Mesodermal cell (in vitro differentiated cells): ENCODE measurements around the gene RAPH1.
"Not testable (repeated sequence)": the region's sequence is repeated elsewhere in the genome, so short reads cannot be mapped to it uniquely, and the experiment has no call there.

Experiments
- H3K27ac ChIP-seq: 2 replicates; pipeline ENCODE4 v1.7.0; 2013; ENCODE audit warnings: mild to moderate bottlenecking, low read depth, low read length, moderate library complexity; ENCODE audit not compliant: severe bottlenecking
- H3K36me3 ChIP-seq: 2 replicates; pipeline ENCODE4 v1.7.1; 2013; ENCODE audit warnings: mild to moderate bottlenecking, low read length, moderate library complexity; ENCODE audit not compliant: control insufficient read depth, insufficient read depth
- H3K4me1 ChIP-seq: one replicate; pipeline ENCODE4 v1.7.1; 2013; ENCODE audit warnings: mild to moderate bottlenecking, low read length; ENCODE audit not compliant: insufficient read depth, control insufficient read depth, poor library complexity, severe bottlenecking
- H3K4me3 ChIP-seq: 2 replicates; pipeline ENCODE4 v1.7.0; 2013; ENCODE audit warnings: low read length, control low read depth, mild to moderate bottlenecking; ENCODE audit not compliant: insufficient read depth, poor library complexity, severe bottlenecking; ENCODE audit errors: extremely low read depth
- H3K9me3 ChIP-seq: 2 replicates; pipeline ENCODE4 v1.7.1; 2013; ENCODE audit warnings: mild to moderate bottlenecking, low read length, moderate library complexity; ENCODE audit not compliant: control insufficient read depth
- WGBS, 2 experiments: methylation state at CpG; one replicate each; pipeline ENCODE4 v1.1.5; 2013; ENCODE audit warnings: missing lambda C conversion rate in 2 of 2; ENCODE audit not compliant: insufficient coverage in 2 of 2; 5-methylcytosine and 5-hydroxymethylcytosine counted together

The RAPH1 gene

DNA sequence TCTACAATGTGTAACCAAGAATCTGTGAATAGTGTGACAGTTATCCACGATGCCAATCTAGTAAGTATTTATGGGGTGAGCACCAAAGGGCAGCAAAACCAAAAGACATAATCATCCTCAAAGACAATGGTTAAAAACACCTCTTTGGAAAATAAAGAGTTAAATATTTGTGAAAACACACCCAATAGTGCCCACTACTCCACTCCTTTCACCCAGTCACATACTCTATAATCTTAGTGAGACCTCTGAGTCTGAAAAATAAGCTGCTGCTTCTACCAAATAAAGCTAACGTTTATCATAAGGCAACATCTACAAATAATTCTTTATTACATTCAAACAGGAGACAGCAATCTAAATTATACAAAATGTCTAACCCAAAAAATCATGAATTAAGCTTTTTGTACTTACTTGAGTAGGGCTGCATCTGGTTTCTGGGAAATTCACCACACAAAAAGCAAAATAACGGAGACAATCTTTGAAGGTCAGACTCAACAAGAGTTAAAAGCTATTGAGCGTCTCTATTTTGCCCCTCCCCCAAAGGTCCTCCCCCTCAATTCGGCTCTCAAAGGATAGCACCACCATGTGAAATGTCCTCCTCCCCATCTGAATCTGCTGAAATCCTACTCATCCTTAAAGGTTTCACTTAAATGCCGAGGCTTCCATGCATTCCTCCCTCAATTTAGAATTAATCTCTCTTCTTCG, 2.0 kb downstream of the RAPH1 start:
- Histone ChIP-seq H3K27ac (no peak overlapping the region), H3K4me3 (peak overlapping the region; percentile 88)
- WGBS, 2 experiments, result 0 to 8% methylated on average over 6 of the region's 7 CpGs

GRCh38 chr2:203527719-203528118, 7.4 kb downstream of the RAPH1 start:
- no peak overlapping the region for H3K27ac ChIP-seq
- H3K4me3 ChIP-seq, result no peak overlapping the region
- WGBS, 2 experiments, result 94 to 100% methylated on average over 2 to 3 of the region's 3 CpGs
- no peaks in the 10 kb centered on the region for H3K4me1 ChIP-seq
- peaks cover 5% of the 10 kb centered on the region for H3K36me3 ChIP-seq
- no peaks in the 10 kb centered on the region for H3K9me3 ChIP-seq

More for the DNA sequence above, 2.0 kb downstream of the RAPH1 start:
- Histone ChIP-seq H3K36me3 (no peaks in the 10 kb centered on the region), H3K4me1 (peaks cover 12% of the 10 kb centered on the region), H3K9me3 (no peaks in the 10 kb centered on the region)

DNA sequence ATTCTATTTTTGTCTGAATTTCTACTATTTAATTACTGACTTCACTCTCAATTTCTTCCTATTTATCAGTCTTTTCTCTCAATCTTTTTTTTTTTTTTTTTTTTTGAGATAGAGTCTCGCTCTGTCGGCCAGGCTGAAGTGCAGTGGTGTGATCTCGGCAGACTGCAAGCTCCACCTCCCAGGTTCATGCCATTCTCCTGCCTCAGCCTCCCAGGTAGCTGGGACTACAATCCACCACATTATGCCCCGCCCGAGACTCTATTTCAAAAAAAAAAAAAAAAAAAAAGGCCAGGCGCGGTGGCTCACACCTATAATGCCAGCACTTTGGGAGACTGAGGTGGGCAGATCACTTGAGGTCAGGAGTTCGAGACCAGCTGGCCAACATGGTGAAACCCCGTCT, 21.8 kb downstream of the RAPH1 start:
- not testable (repeated sequence) for H3K36me3 ChIP-seq, H3K9me3 ChIP-seq, H3K4me1 ChIP-seq, H3K4me3 ChIP-seq, H3K27ac ChIP-seq
- 73 to 95% methylated on average over 3 to 5 of the region's 9 CpGs for WGBS, 2 experiments

- no peaks in the 10 kb centered on the region for H3K36me3 ChIP-seq
- H3K4me3 ChIP-seq, result no peak overlapping the region
- no CpG with 5 or more reads among the region's 1 CpG for WGBS, 2 experiments
- no peaks in the 10 kb centered on the region for H3K4me1 ChIP-seq
- no peak overlapping the region for H3K27ac ChIP-seq
- no peaks in the 10 kb centered on the region for H3K9me3 ChIP-seq
Observed at GRCh38 chr2:203510941-203511305, 24.2 kb downstream of the RAPH1 start.

DNA sequence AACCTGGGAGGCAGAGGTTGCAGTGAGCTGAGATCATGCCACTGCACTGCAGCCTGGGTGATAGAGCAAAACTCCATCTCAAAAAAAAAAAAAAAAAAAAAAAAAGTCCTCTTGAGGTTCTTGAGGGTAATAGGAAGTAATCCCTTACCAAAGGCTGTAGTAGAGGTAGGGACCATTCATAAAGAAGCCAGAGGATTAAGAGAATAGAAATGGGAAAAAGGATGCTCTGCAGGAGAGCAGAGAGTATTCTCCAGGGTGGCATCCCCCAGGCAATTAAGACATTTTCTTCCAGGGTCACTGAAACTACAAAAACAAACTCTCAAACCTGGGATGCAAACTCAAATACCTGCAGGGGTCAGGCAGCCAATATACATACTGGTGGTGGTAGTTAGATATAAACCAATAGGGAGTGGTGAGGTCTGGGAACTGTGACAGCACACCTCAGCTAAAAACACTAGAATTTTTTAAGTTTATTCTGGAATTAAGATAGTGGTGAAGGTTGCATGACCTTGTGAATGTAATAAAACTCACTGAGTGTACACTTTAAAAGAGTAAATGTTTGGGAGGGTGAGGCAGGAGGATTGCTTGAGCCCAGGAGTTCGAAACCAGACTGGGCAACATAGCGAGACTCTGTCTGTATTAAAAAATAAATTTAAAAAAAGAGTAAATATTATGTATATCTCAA, 24.7 kb downstream of the RAPH1 start:
- Histone ChIP-seq H3K36me3 (no peaks in the 10 kb centered on the region), H3K9me3 (no peaks in the 10 kb centered on the region), H3K4me3 (no peak overlapping the region), H3K27ac (no peak overlapping the region), H3K4me1 (no peaks in the 10 kb centered on the region)
- WGBS, 2 experiments, result no CpG with 5 or more reads among the region's 2 CpGs

DNA sequence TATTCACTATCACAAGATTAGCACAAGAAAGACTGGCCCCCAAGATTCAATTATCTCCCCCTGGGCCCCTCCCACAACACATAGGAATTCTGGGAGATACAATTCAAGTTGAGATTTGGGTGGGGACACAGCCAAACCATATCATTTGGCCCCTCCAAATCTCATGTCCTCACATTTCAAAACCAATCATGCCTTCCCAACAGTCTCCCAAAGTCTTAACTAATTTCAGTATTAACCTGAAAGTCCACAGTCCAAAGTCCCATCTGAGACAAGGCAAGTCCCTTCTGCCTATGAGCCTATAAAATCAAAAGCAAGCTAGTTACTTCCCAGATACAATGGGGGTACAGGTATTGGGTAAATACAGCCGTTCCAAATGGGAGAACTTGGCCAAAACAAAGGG, 31.6 kb downstream of the RAPH1 start:
- H3K4me3 ChIP-seq, H3K4me1 ChIP-seq, H3K9me3 ChIP-seq, H3K27ac ChIP-seq: not testable (repeated sequence)
- 83 to 100% methylated on average over 1 of the region's 1 CpG for WGBS, 2 experiments
- H3K36me3 ChIP-seq, result peaks cover 13% of the 10 kb centered on the region

DNA sequence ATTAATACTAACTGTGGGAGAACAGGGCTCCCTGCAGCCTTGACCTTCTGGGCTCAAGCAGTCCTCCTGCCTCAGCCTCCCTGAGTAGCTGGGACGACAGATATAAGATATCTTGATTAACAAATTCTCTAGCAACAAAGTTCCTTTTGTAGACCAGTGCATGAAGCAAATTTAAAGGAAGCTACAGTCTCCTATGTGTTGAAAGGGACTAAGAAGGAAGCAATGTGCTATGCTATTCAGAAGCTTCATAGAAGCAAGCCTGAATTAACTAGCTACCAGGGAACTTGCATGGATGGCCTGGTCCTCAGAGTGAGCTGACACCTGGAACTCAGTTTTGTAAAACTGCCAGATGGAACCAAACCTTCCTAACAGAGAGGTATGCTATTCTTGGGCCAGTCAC, 33.2 kb downstream of the RAPH1 start:
- no CpG with 5 or more reads among the region's 1 CpG for WGBS, 2 experiments
- no peak overlapping the region for H3K27ac ChIP-seq
- no peak overlapping the region for H3K4me3 ChIP-seq
- H3K9me3 ChIP-seq, result peaks cover 3% of the 10 kb centered on the region
- no peaks in the 10 kb centered on the region for H3K4me1 ChIP-seq
- H3K36me3 ChIP-seq, result peaks cover 13% of the 10 kb centered on the region

DNA sequence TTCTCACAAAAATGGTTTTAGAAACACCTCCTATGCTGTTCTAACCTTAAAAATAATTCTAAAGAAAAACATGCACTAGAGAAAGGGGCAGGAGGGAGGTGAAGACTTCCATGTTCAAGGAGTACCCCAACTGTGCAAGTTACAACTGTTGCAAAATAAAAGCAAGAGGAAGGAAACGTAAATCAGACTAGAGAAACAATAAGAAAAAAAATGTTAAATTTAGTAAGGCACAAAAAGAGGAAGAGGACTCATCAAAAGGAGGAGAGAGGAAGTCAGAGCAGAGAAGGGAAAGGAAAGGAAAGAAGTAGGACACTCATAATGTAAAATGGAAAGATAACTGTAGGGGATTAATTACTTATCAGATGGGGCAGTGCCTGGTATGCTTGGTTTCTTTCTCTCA, 34.1 kb downstream of the RAPH1 start:
- Histone ChIP-seq H3K9me3 (peaks cover 3% of the 10 kb centered on the region), H3K4me1 (no peaks in the 10 kb centered on the region), H3K4me3 (no peak overlapping the region), H3K27ac (no peak overlapping the region), H3K36me3 (peaks cover 13% of the 10 kb centered on the region)
- 100% methylated on average over 1 of the region's 1 CpG; no CpG with 5 or more reads in 1 of the 2 experiments for WGBS, 2 experiments

GRCh38 chr2:203500297-203500696, 34.8 kb downstream of the RAPH1 start:
- Histone ChIP-seq H3K9me3 (peaks cover 3% of the 10 kb centered on the region), H3K4me3 (no peak overlapping the region), H3K4me1 (no peaks in the 10 kb centered on the region), H3K36me3 (peaks cover 13% of the 10 kb centered on the region), H3K27ac (no peak overlapping the region)
- WGBS, 2 experiments, result 100% methylated on average over 1 of the region's 2 CpGs

DNA sequence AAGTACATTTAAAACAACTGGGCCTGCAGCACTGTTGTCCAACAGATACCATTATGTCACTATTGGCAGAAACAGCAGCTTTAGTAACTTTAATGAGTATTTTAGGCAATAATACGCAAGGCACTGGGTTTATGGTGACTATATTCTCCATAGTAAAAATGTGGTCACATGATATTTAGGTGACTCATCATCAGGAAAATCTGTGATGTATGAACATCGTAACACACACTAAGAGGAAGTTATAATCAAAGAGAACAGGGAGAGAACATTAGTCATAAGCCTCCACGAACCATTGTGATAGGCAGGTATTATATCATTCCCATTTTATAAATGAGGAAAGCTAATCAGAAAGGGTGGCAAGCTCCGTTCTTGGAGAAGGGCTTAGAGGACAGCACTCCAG, 36.9 kb downstream of the RAPH1 start:
- H3K4me1 ChIP-seq, result no peaks in the 10 kb centered on the region
- H3K9me3 ChIP-seq, result no peaks in the 10 kb centered on the region
- H3K36me3 ChIP-seq, result peaks cover 6% of the 10 kb centered on the region
- WGBS, 2 experiments, result 90% methylated on average over 2 of the region's 4 CpGs; no CpG with 5 or more reads in 1 of the 2 experiments
- H3K4me3 ChIP-seq, result no peak overlapping the region
- H3K27ac ChIP-seq, result no peak overlapping the region

DNA sequence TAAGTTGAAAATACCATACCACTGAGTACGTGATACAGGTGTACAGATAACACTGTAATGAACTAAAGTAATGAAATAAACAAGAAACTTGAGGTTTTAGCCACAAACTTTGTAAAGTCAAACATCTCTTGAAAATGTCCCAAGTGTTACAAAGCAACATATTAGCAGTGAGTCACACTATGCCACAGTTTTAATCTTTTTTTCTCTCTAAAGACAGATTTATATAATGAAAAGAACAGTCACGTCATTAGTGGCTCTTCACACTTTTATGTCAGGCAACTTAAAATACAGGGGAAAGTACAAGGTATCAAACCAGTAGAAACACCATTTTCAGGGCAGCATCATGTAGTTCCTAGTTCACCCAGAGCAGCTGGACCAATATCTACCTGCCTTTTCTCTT, 42.1 kb downstream of the RAPH1 start:
- Histone ChIP-seq H3K36me3 (peaks cover 28% of the 10 kb centered on the region), H3K9me3 (no peaks in the 10 kb centered on the region), H3K4me1 (no peaks in the 10 kb centered on the region), H3K4me3 (no peak overlapping the region), H3K27ac (no peak overlapping the region)
- WGBS, 2 experiments, result 100% methylated on average over 1 of the region's 2 CpGs; no CpG with 5 or more reads in 1 of the 2 experiments
